ENCODE results near the gene HAO1. TPM values are rescaled to one million over a fixed set of nuclear protein-coding genes. Genes with fewer than 3 reads are reported as not detected.

Gene HAO1
- polyA plus RNA-seq, 1 donor (not counting 4 experiments of a cell fraction or from before 2014, with no cell fraction given): not detected

GRCh38 chr20:7938058-7938457 lies 2.2 kb downstream of the HAO1 start:
- no peak for DNase-seq (ENCODE audit: low read depth, low spot score)

GRCh38 chr20:7937328-7937727 lies 2.9 kb downstream of the HAO1 start:
- Histone ChIP-seq H4K20me1 (ENCODE audit: control insufficient read depth, extremely low read depth, insufficient read depth, low read length) (no peaks in the 10 kb centered on the region), H3K79me2 (ENCODE audit: control insufficient read depth, insufficient read depth, low read length) (no peaks in the 10 kb centered on the region), H3K27me3 (ENCODE audit: control insufficient read depth, extremely low read depth, insufficient read depth, low read length) (no peaks in the 10 kb centered on the region), H3K36me3 (ENCODE audit: control insufficient read depth in 2 of 2, extremely low read depth in 1 of 2, insufficient read depth in 2 of 2, low read length in 2 of 2) (no peaks in the 10 kb centered on the region), H3K27ac (ENCODE audit: control insufficient read depth, insufficient read depth, low read length) (no peak overlapping the region), H3K9me1 (ENCODE audit: control insufficient read depth, extremely low read depth, insufficient read depth, low read length) (no peaks in the 10 kb centered on the region), H3K9me3 (ENCODE audit: control insufficient read depth, low read depth, low read length) (no peaks in the 10 kb centered on the region), H3K4me3 (ENCODE audit: control insufficient read depth in 2 of 3, extremely low read depth in 1 of 3, insufficient read depth in 2 of 3, low read depth in 1 of 3, low read length in 3 of 3) (no peak overlapping the region), H3K9ac (ENCODE audit: control insufficient read depth, extremely low read depth, insufficient read depth, low read length) (no peak overlapping the region), H3K4me1 (ENCODE audit: control insufficient read depth, extremely low read depth, insufficient read depth, low read length) (no peaks in the 10 kb centered on the region), H2AFZ (ENCODE audit: control insufficient read depth, low read length) (no peak overlapping the region), H3K4me2 (ENCODE audit: control insufficient read depth, extremely low read depth, insufficient read depth, low read depth, low read length) (no peak overlapping the region)
- dilution Hi-C loops (cut with MboI; ENCODE audit: extremely low pct_ligation_motif_present, low sequenced_read_pairs): no loop called here
- DNase-seq (ENCODE audit: low read depth, low spot score) (no peak), FAIRE-seq (no peak)
- no peak for TF ChIP-seq EZH2 (IDR thresholded peaks at IDR 0.05; ENCODE audit: low read length)
- TF ChIP-seq, protein P1, sequence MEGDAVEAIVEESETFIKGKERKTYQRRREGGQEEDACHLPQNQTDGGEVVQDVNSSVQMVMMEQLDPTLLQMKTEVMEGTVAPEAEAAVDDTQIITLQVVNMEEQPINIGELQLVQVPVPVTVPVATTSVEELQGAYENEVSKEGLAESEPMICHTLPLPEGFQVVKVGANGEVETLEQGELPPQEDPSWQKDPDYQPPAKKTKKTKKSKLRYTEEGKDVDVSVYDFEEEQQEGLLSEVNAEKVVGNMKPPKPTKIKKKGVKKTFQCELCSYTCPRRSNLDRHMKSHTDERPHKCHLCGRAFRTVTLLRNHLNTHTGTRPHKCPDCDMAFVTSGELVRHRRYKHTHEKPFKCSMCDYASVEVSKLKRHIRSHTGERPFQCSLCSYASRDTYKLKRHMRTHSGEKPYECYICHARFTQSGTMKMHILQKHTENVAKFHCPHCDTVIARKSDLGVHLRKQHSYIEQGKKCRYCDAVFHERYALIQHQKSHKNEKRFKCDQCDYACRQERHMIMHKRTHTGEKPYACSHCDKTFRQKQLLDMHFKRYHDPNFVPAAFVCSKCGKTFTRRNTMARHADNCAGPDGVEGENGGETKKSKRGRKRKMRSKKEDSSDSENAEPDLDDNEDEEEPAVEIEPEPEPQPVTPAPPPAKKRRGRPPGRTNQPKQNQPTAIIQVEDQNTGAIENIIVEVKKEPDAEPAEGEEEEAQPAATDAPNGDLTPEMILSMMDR (optimal IDR thresholded peaks at IDR 0.05 in 1 of 3, IDR thresholded peaks at IDR 0.05 in 1 of 3, conservative IDR thresholded peaks at IDR 0.05 in 1 of 3; ENCODE audit: extremely low read depth in 1 of 3, insufficient read depth in 2 of 3, low read length in 3 of 3): no peak

More at GRCh38 chr20:7938058-7938457, 2.2 kb downstream of the HAO1 start:
- dilution Hi-C loops (cut with MboI; ENCODE audit: extremely low pct_ligation_motif_present, low sequenced_read_pairs): no loop called here
- Histone ChIP-seq H3K4me1 (ENCODE audit: control insufficient read depth, extremely low read depth, insufficient read depth, low read length) (no peaks in the 10 kb centered on the region), H3K9ac (ENCODE audit: control insufficient read depth, extremely low read depth, insufficient read depth, low read length) (no peak overlapping the region), H3K36me3 (ENCODE audit: control insufficient read depth in 2 of 2, extremely low read depth in 1 of 2, insufficient read depth in 2 of 2, low read length in 2 of 2) (no peaks in the 10 kb centered on the region), H3K27ac (ENCODE audit: control insufficient read depth, insufficient read depth, low read length) (no peak overlapping the region), H3K9me1 (ENCODE audit: control insufficient read depth, extremely low read depth, insufficient read depth, low read length) (no peaks in the 10 kb centered on the region), H4K20me1 (ENCODE audit: control insufficient read depth, extremely low read depth, insufficient read depth, low read length) (no peaks in the 10 kb centered on the region), H2AFZ (ENCODE audit: control insufficient read depth, low read length) (no peak overlapping the region), H3K27me3 (ENCODE audit: control insufficient read depth, extremely low read depth, insufficient read depth, low read length) (no peaks in the 10 kb centered on the region), H3K79me2 (ENCODE audit: control insufficient read depth, insufficient read depth, low read length) (no peaks in the 10 kb centered on the region), H3K4me2 (ENCODE audit: control insufficient read depth, extremely low read depth, insufficient read depth, low read depth, low read length) (no peak overlapping the region), H3K4me3 (ENCODE audit: control insufficient read depth in 2 of 3, extremely low read depth in 1 of 3, insufficient read depth in 2 of 3, low read depth in 1 of 3, low read length in 3 of 3) (no peak overlapping the region), H3K9me3 (ENCODE audit: control insufficient read depth, low read depth, low read length) (no peaks in the 10 kb centered on the region)
- no peak for FAIRE-seq
- TF ChIP-seq, protein P1 (optimal IDR thresholded peaks at IDR 0.05 in 1 of 3, IDR thresholded peaks at IDR 0.05 in 1 of 3, conservative IDR thresholded peaks at IDR 0.05 in 1 of 3; ENCODE audit: extremely low read depth in 1 of 3, insufficient read depth in 2 of 3, low read length in 3 of 3): no peak
- TF ChIP-seq EZH2 (IDR thresholded peaks at IDR 0.05; ENCODE audit: low read length): no peak
